NCI-H146 (cell line): ENCODE data around the gene ILK.
A peak's percentile ranks its signal among the peaks of the same experiment; 100 is the strongest.

ENCODE experiments used
- DNase-seq: peaks from one replicate; lab custom pipeline; 2025; lab: John Stamatoyannopoulos, UW

Gene ILK

GRCh38 chr11:6621711-6622211, 18.2 kb downstream of the ILK start:
- no peak for DNase-seq

DNA sequence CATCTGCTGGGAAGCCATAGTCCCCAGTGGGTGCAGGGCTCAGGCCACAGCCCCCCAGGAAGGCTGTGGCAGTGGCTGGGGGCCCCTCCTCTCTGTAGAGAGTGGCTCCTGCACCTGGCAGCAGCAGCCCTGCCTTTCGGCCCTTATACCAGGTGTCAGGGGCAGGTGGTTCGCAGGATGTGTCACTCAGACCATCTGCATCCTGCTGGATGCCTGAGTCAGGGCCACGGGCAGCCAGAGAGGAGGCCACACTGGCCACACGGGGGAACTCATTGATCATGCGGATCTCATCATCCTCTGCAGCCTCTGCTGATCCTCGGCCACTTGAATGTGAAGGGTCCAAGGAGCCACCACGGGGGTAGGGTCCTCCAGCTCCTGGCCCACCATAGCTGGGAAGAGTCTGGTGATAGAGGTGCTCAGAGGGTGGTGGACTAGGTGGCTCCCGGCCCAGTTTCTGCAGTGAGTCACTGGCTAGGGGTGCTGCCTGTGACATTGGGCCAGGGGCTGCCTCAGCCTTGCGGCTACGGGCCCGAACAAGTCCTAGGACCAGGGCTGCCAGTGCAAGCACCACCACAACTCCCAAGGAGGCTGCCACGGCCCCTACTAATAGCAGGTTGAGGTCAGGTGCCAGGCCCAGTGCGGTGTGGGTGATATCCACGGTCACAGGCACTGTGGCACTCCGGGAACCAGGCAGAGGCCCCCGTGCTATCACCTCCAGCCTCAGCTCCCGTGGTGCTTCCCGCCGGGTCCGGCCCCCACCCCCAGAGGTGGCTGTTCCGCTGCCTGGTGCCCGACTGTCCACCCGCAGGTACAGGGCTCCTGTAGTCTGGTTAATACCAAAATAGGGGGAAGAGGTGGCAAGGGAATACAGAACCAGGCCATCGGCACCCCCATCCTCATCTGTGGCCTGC, 18.9 kb downstream of the ILK start:
- peak; percentile 71 for DNase-seq

DNA sequence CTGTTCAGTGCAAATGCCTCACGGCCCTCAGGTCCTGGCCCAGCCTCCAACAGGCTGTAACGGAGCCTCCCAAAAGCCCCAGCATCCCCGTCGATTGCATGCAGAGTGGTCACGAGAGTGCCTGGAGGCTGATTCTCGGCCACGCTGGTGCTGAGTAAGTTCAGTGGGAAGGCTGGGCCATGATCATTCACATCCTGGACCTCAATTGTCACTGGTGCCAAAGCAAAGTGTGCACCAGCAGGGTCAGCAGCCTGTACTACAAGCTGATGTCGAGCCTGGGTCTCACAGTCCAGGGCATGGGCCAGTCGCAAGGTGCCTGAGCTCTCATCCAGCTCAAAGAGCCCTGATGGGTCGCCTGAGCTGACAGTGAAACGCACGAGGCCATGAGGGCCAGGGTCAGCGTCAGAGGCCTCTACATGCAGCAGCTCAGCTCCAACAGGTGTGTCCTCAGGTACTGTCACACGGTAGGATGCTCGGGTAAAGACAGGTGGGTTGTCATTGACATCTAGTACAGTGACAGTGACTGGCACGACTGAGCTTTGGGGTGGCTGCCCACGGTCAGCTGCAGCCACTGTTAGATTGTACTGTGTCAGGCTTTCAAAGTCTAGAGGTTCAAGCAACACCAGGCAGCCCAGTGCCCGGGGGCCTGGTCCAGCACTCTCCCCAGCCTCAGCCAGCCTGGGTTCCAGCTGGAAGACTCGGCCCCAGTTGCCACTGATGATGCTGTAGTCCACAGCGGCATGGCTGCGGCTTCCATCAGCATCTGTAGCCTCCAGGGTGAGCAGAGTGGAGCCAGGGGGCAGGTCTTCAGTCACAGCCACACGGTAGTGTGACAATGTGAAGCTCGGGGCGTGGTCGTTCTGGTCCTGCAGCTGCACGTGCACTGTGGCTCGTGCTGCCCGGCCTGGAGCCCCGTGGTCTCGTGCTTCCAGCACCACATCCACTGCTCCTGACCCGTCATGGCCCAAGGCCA, 20.1 kb downstream of the ILK start:
- DNase-seq, result no peak

- no peak for DNase-seq
These were observed 21.7 kb downstream of the ILK start for GRCh38 chr11:6625156-6625831.

DNA sequence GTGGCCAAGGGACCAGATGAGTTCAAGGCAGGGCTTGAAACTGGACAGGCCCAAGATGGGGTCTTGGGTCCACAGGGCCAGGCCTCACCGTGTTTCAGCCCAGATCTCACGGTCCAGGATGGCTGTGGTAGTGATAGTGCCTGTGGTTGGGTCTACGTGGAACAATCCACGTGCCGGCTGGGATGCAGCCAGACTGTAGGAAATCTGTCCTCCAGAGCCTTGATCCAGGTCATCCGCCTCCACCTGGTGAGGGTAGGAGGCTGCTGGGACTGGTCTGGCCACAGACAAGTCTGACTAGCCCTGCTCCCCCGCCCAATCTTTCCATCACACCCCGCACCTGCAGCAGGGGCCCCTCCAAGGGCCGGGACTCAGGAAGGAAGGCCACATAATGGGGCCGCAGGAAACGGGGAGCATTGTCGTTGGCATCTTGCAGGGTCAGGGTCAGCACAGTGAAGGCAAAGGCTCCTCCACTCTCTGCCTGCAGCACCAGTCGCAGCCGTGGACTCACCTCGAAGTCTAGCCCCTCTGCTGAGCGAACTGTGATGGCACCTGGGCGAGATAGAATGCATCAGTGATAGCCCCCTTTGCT, 22.4 kb downstream of the ILK start:
- no peak for DNase-seq

DNA sequence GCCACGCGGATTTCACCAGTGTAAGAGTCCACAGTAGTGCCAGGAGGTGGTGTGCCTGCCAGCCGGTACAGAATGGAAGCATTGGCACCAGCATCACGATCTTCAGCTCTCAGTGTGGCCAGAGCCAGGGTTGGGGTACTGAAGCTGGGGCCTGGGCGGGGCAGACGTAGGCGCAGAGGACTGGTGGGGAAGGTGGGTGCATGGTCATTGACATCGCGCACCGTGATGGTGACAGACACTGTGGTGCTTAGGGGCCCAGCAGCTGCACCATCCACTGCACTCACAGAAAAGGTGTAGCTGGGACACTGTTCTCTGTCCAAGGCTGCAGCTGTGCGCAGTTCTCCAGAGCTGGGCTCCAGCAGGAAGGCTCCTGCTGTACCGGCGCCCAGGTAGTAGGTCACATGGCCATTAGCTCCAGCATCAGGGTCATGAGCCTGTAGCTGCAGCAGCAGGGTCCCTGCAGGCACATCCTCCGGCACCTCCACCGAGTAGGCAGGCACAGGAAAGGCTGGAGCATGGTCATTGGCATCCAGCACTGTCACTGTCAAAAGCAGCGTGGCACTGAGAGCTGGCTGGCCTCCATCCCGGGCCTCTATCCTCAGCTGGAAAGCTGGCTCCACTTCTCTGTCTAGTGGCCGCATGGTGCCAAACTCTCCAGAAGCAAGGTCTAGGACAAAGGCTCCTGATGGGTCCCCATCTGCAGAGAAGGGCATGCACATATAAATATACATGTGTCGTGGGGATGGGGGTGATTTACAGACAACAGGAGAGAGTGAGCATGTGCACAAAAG, 23.6 kb downstream of the ILK start:
- no peak for DNase-seq

DNA sequence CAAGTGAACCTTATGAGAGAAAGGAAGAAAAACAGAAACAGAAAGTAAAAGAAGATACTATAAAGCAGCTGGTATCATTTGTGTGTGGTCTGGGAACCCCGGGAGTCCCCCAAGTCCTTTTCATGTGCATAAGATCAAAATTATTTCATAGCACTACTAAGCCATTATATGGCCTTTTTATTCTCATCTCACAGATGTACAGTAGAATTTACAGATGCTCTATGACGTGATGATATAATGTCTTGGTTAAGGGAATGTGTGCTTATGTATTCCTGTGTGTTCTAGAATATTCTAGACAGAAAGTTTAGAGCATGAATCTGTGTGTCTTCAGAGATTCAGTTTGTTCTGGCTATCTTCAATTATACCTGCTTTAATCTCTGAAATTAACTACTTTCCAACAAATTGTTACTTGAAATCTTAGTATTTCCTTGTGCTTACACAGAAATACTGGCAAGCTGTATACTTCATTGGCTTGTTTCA, 24.2 kb downstream of the ILK start:
- no peak for DNase-seq

DNA sequence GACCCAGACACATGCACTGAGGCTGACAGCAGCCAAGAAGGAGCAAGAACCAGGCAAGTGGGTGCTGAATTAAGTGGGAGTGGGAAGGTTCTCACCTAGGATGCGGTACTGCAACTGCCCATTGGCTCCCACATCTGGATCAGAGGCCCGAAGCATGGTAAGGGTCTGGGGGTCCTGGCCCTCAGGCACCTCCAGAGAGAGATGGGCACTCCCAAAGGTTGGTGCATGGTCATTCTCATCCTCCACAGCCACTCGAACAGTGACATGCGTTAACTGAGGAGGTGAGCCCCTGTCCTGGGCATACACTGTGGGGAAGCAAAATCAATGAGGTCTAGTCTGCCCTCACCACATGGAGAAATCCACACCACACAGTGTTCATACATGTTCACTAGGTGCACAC, 25.0 kb downstream of the ILK start:
- DNase-seq, result no peak

GRCh38 chr11:6629573-6629891, 26.0 kb downstream of the ILK start:
- DNase-seq, result no peak

DNA sequence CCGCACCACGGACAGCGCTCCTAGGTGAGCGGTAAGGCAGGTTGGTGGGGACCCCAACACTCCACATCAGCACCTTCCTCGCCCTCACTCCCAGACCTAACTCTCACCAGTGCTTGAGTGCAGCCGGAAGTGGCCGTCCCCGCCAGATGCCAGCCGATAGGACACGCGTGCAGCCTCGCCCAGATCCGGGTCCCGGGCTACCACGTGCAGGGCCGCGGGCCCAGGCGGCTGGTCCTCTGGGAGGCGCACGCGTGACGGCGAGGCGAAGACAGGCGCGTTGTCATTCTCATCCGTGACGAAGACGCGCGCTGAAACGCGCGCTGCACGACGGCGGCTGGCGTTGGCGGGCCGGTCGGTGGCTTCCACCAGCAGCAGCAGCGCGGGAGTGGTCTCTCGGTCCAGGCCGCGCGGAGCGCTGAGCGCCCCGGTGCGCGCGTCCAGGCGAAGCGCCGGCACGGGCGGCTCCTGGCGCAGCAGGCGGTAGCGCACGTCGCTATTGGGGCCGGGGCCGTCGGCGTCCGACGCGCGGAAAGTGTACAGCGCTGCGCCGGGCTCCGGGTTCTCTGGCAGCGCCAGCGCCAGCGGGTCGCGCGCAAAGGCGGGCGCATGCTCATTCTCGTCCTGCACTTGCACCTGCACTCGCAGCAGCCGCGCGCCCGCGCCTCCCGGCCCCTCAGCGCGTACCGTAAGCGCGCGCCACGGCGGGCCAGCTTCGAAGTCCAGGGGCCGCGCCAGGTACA, 26.5 kb downstream of the ILK start:
- no peak for DNase-seq

GRCh38 chr11:6630632-6631291, 27.2 kb downstream of the ILK start:
- DNase-seq, result no peak

DNA sequence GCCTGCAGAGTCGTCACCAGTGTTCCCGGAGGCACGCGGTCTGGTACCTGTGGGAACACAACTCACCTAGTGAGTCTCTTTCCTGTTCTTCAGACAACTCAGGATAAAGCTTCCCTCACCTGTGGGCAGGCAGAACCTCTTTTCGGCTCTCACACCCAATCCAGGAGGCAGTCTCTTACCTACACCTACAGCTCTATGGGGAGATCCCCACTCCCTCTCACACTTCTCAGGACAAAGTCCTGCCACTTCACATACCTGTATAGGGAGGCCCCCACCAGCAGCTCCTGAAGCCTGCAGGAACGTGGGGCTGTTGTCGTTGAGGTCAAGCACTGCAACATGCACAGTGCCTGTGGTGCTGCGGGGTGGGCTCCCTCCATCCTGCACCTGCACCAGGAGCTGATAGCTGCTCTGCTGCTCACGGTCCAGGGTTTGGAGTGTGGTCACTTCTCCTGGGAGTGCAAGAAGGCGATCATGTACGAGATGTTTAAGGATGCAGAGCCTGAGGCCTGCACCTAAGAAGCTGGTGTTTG, 27.9 kb downstream of the ILK start:
- DNase-seq, result no peak

DNA sequence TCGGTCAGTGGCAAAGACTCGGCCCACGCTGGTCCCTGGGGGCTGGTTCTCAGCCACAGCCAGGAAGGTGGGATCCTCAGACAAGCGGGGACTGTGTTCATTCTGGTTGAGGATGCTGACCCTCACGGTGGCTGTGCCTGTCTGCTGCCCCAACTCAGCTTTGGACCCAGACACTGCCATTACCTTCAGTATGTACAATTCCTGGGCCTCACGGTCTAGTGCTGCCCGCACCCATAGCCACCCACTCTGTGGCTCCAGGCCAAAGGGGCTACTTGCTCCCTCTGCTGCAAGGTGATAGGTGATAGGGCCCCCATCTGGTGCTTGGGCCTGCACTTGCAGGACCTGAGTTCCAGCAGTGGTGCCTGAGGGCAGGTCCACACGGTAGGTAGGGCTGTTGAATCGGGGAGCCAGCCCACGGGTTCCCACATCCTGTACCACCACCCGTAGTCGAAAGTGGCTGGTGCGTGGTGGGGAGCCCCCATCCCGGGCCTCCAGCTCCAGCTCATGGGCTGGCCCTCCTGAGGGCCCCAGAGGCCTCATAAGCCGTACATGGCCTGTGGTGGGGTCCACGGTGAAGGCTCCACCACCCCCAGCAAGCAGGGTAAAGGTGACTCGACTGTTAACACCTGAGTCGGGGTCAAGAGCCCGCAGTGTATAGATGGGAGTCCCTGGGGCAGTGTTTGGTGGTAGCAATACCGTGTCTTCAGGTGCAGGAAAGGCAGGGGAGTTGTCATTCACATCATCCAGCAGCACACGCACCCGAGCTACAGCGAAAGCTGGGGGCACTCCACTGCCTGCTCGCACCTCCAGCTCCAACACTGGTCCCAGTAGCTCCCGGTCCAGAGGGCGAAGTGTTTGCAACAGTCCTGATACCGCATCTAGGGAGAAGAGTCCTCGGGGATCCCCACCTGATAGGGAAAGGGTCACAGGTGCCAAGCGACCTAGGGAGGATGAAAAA, 28.8 kb downstream of the ILK start:
- no peak for DNase-seq

GRCh38 chr11:6633422-6634408, 30.1 kb downstream of the ILK start:
- no peak for DNase-seq

DNA sequence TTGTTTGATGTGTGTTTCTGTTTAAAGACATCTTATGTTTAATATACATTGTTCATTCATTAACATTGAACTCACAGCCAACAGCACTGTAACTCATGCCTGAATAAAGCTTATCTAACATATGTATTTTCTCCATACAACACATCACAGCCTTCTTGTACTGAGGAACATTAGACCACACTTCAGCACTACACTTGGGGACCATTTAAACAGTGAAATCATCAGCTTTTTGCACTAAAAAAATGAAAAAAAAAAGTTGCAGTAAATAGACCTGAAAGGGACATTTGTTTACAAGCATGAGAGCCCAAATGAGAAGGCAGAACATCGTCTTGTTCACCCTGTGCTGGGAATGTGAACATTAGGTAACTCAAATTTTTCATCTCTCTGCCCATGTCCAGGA, 31.0 kb downstream of the ILK start:
- DNase-seq, result no peak

DNA sequence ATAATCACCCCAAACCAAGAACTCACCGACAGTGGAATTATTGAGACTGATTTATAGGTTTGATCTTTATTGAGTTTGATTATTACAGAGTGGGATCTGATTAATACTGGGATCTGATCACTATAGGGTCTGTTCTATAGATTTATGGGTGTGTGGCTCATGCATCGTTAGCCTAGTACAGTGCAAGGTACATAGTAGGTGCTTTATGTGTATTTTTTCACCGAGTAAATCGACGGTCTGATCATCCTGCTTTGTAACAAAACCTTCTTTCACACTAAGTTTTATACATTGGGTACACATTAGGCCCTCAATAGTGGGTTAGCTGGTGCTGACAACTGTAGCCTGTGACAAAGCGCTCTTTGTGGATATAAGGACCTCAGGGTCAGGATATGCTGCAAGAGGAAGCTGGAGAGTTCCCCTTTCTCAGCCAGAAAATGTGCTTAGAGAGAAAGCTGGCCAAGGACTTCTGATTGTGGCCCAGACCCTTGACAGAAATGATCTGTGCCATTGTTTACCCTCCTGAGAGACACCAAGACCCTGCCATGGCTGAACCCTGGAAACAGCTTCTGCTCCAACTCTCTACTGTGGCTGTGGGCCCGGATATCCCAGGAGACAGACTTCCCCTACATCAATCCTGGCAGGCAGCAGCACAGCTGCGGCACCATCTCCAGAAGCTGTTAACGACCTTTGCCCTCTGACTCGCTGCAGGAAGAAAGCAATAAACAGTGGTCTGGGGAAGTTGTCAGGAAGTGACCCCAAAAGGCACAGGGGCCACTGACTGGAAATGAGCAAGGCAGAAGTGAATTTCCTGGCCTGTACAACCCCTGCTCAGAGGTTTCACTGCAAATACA, 31.7 kb downstream of the ILK start:
- DNase-seq, result no peak
